B cell (primary cell): Measurements from ENCODE around the gene GLB1L3. TPM values are rescaled to one million over a fixed set of nuclear protein-coding genes. Genes with fewer than 3 reads are reported as not detected.

Source experiments
- ATAC-seq: fragments of 200-7000 bp; cut with Tn5 transposase; one replicate; pipeline ENCODE4 v1.10.0; 2021; ENCODE audit warnings: low read depth, mild to moderate bottlenecking, moderate number of reproducible peaks, moderate library complexity
- CTCF ChIA-PET: fragments of 350-600 bp; sonication (Branson Sonifier 250); formaldehyde crosslinking; loops from one replicate; lab custom pipeline; 2021; ENCODE audit warnings: antibody characterized with exemption, inconsistent platforms; lab: Charles Lee
- POLR2A ChIA-PET: fragments of 350-600 bp; sonication (Branson Sonifier 250); formaldehyde crosslinking; loops from one replicate; lab custom pipeline; 2021; ENCODE audit warnings: antibody characterized with exemption; lab: Charles Lee
- DNase-seq: peaks from one replicate; pipeline ENCODE4 v3.0.0; 2013
- H2AFZ ChIP-seq: 2 replicates; pipeline ENCODE4 v1.6.1; 2012; ENCODE audit warnings: mild to moderate bottlenecking, low read depth, low read length; ENCODE audit not compliant: insufficient read depth, poor library complexity, severe bottlenecking
- H3K27ac ChIP-seq, 2 donors: 1 replicate in 1 of 2; 2 replicates in 1 of 2; pipeline ENCODE4 v1.5.1; 2012 to 2013; ENCODE audit warnings: low read length in 2 of 2, mild to moderate bottlenecking in 2 of 2, moderate library complexity in 1 of 2
- H3K27me3 ChIP-seq, 4 experiments: fragments of 200-600 bp in 1 of 4; sonication (generic) in 1 of 4; replicated peaks in 1 of 4; 1 replicate in 2 of 4; 2 replicates in 2 of 4; pipeline versions ENCODE4 v1.6.1 to v1.7.0; 2013 to 2016; ENCODE audit warnings: low read length in 3 of 4, mild to moderate bottlenecking in 2 of 4, mixed read lengths in 1 of 4, moderate library complexity in 1 of 4; ENCODE audit not compliant: insufficient read depth in 4 of 4, control insufficient read depth in 3 of 4; ENCODE audit errors: control extremely low read depth in 1 of 4
- H3K36me3 ChIP-seq, 2 experiments: replicated peaks in 1 of 2; 1 replicate in 1 of 2; 2 replicates in 1 of 2; pipeline versions ENCODE4 v1.6.1 to v1.7.1; 2013; ENCODE audit warnings: low read length in 1 of 2; ENCODE audit not compliant: insufficient read depth in 2 of 2, control insufficient read depth in 1 of 2; ENCODE audit errors: control extremely low read depth in 1 of 2, extremely low read depth in 1 of 2
- H3K4me1 ChIP-seq, 2 donors: fragments of 200-600 bp in 1 of 2; sonication (generic) in 1 of 2; 1 replicate in 1 of 2; 2 replicates in 1 of 2; pipeline versions ENCODE4 v1.5.1 to v1.6.1; 2013 to 2017; ENCODE audit warnings: low read length in 2 of 2; ENCODE audit not compliant: control insufficient read depth in 2 of 2, insufficient read depth in 2 of 2
- H3K4me2 ChIP-seq: replicated peaks from 2 replicates; pipeline ENCODE3; 2012; ENCODE audit warnings: mild to moderate bottlenecking, low read depth, low read length; ENCODE audit not compliant: poor library complexity, severe bottlenecking
- H3K4me3 ChIP-seq, 5 experiments: fragments of 200-600 bp in 1 of 5; sonication (generic) in 1 of 5; 1 replicate in 3 of 5; 2 replicates in 2 of 5; pipeline versions ENCODE4 v1.5.1 to v1.7.0; 2011 to 2016; ENCODE audit warnings: low read length in 4 of 5, mild to moderate bottlenecking in 4 of 5, low read depth in 2 of 5, control low read depth in 1 of 5, moderate library complexity in 1 of 5; ENCODE audit not compliant: insufficient read depth in 1 of 5; ENCODE audit errors: control extremely low read depth in 1 of 5, extremely low read depth in 1 of 5
- H3K79me2 ChIP-seq: fragments of 200-600 bp; sonication (generic); one replicate; pipeline ENCODE4 v1.6.0; 2016; ENCODE audit warnings: low read length; ENCODE audit not compliant: control insufficient read depth, insufficient read depth
- H3K9ac ChIP-seq: fragments of 200-600 bp; sonication (generic); 2 replicates; pipeline ENCODE4 v1.6.1; 2017; ENCODE audit warnings: mild to moderate bottlenecking, low read length, moderate library complexity
- H3K9me3 ChIP-seq, 3 donors: one replicate each; pipeline versions ENCODE4 v1.6.1 to v1.7.1; 2013; ENCODE audit warnings: low read length in 2 of 3; ENCODE audit not compliant: control insufficient read depth in 2 of 3, insufficient read depth in 1 of 3; ENCODE audit errors: control extremely low read depth in 1 of 3
- H4K20me1 ChIP-seq: 2 replicates; pipeline ENCODE4 v1.6.0; 2012; ENCODE audit warnings: mild to moderate bottlenecking, low read length; ENCODE audit not compliant: insufficient read depth, control insufficient read depth, poor library complexity, severe bottlenecking
- H3K27ac Mint-ChIP-seq: one replicate; pipeline ENCODE4 v1.8.0; 2021; ENCODE audit warnings: mixed read lengths
- H3K27me3 Mint-ChIP-seq: one replicate; pipeline ENCODE4 v1.8.0; 2021; ENCODE audit warnings: mixed read lengths
- H3K4me1 Mint-ChIP-seq: one replicate; pipeline ENCODE4 v1.8.0; 2021; ENCODE audit warnings: mixed read lengths
- H3K4me3 Mint-ChIP-seq: one replicate; pipeline ENCODE4 v1.8.0; 2021; ENCODE audit warnings: mixed read lengths
- H3K9me3 Mint-ChIP-seq: one replicate; pipeline ENCODE4 v1.8.0; 2022; ENCODE audit warnings: mixed read lengths; ENCODE audit not compliant: insufficient read depth
- CTCF ChIP-seq: fragments of 200-600 bp; IDR thresholded peaks from one replicate; pipeline ENCODE4 v1.8.0; 2022; ENCODE audit warnings: antibody characterized with exemption, mild to moderate bottlenecking
- EZH2 ChIP-seq: IDR thresholded peaks from 2 replicates; pipeline ENCODE4 v1.6.1; 2012; ENCODE audit warnings: borderline replicate concordance, low read depth, mild to moderate bottlenecking, moderate library complexity, low read length; ENCODE audit not compliant: insufficient read depth, poor library complexity, severe bottlenecking
- WGBS: methylation state at CpG from one replicate; pipeline ENCODE4 v1.1.5; 2013; ENCODE audit warnings: missing lambda C conversion rate; ENCODE audit not compliant: insufficient coverage; 5-methylcytosine and 5-hydroxymethylcytosine counted together
- intact Hi-C: fragments of 100-400 bp; cut with micrococcal nuclease; formaldehyde crosslinking; loops from one replicate; pipeline ENCODE4 v1.10.0; 2022
- polyA plus RNA-seq: library from polyadenylated mRNA; depleted of rRNA; stranded (reverse); fragments of >200 nt; gene quantifications from 2 replicates; pipeline ENCODE4 v1.2.3, GENCODE V29; 2012
- total RNA-seq, 2 donors: library from RNA; stranded (reverse); fragments of 120-200 nt in 1 of 2; gene quantifications; 1 replicate in 1 of 2; 2 replicates in 1 of 2; pipeline versions ENCODE4 v1.2.3 to v1.2.4, GENCODE V29; 2013 to 2022

The GLB1L3 gene
- total and polyA plus RNA-seq, 2 donors (not counting 1 experiment from before 2014, with no cell fraction given): not detected

GRCh38 chr11:134366254-134366653, 90.1 kb downstream of the GLB1L3 start:
- H2AFZ ChIP-seq: no peak overlapping the region
- H3K79me2 ChIP-seq: no peaks in the 10 kb centered on the region
- no peaks in the 10 kb centered on the region for H3K4me1 ChIP-seq
- Mint-ChIP-seq H3K9me3 (no peaks in the 10 kb centered on the region), H3K27ac (no peak overlapping the region), H3K27me3 (peaks cover 9% of the 10 kb centered on the region), H3K4me1 (no peaks in the 10 kb centered on the region), H3K4me3 (no peak overlapping the region)
- POLR2A ChIA-PET: no interaction called here
- H3K36me3 ChIP-seq: no peaks in the 10 kb centered on the region
- no peaks in the 10 kb centered on the region for H4K20me1 ChIP-seq
- no peak overlapping the region for H3K9ac ChIP-seq
- TF ChIP-seq EZH2 (no peak), CTCF (no peak)
- DNase-seq: no peak
- H3K9me3 ChIP-seq: peaks cover 0 to 16% (median 0%) of the 10 kb centered on the region in 3 donors
- H3K27me3 ChIP-seq: no peaks in the 10 kb centered on the region
- H3K27ac ChIP-seq: no peak overlapping the region
- 96% methylated on average over 5 of the region's 7 CpGs for WGBS
- intact Hi-C loops: no loop called here
- no peak overlapping the region for H3K4me2 ChIP-seq
- ATAC-seq: no peak
- H3K4me3 ChIP-seq: no peak overlapping the region
- CTCF ChIA-PET: interaction anchor here (1.1 kb wide), 1 partner anchor 11 kb away, joined by 4 read pairs; no protein-coding TSS in a partner anchor

GRCh38 chr11:134367781-134368180, 91.6 kb downstream of the GLB1L3 start:
- intact Hi-C loops: no loop called here
- H3K27me3 ChIP-seq: no peaks in the 10 kb centered on the region
- no peaks in the 10 kb centered on the region for H3K9me3 Mint-ChIP-seq

More at GRCh38 chr11:134367781-134368180, 91.6 kb downstream of the GLB1L3 start:
- Mint-ChIP-seq H3K27ac (no peak overlapping the region), H3K4me3 (no peak overlapping the region), H3K4me1 (no peaks in the 10 kb centered on the region), H3K27me3 (no peaks in the 10 kb centered on the region)
- 95% methylated on average over 8 of the region's 18 CpGs for WGBS
- Histone ChIP-seq H3K4me2 (no peak overlapping the region), H3K36me3 (no peaks in the 10 kb centered on the region), H4K20me1 (no peaks in the 10 kb centered on the region), H3K4me1 (no peaks in the 10 kb centered on the region), H3K27ac (no peak overlapping the region), H2AFZ (no peak overlapping the region), H3K79me2 (no peaks in the 10 kb centered on the region), H3K9me3 (peaks cover 0 to 8% (median 0%) of the 10 kb centered on the region in 3 donors), H3K4me3 (no peak overlapping the region), H3K9ac (no peak overlapping the region)
- DNase-seq: no peak
- no peak for ATAC-seq
- CTCF ChIA-PET: no interaction called here
- TF ChIP-seq CTCF (no peak), EZH2 (no peak)
- POLR2A ChIA-PET: no interaction called here

Other genes starting within 250 kb of the GLB1L3 start
- 28.0 and 29.6 TPM in 2 replicates for gene JAM3, start 207.3 kb upstream of the GLB1L3 start, total RNA-seq
- 13.5 and 23.2 TPM in 2 replicates for gene JAM3, start 207.3 kb upstream of the GLB1L3 start, polyA plus RNA-seq
- gene NCAPD3, start 52.4 kb upstream of the GLB1L3 start, total RNA-seq: 32.2 and 34.2 TPM in 2 replicates
- gene NCAPD3, start 52.4 kb upstream of the GLB1L3 start, polyA plus RNA-seq: 12.9 and 15.5 TPM in 2 replicates
- gene VPS26B, start 51.7 kb upstream of the GLB1L3 start, total RNA-seq: 35.3 and 38.5 TPM in 2 replicates
- 13.6 and 14.7 TPM in 2 replicates for gene VPS26B, start 51.7 kb upstream of the GLB1L3 start, polyA plus RNA-seq
- 35.7 and 38.4 TPM in 2 replicates for gene THYN1, start 23.0 kb upstream of the GLB1L3 start, total RNA-seq
- gene THYN1, start 23.0 kb upstream of the GLB1L3 start, polyA plus RNA-seq: 30.1 and 36.3 TPM in 2 replicates
- 33.6 and 35.6 TPM in 2 replicates for gene ACAD8, start 22.8 kb upstream of the GLB1L3 start, total RNA-seq
- gene ACAD8, start 22.8 kb upstream of the GLB1L3 start, polyA plus RNA-seq: 26.5 and 37.9 TPM in 2 replicates
- gene GLB1L2, start 55.6 kb downstream of the GLB1L3 start, total RNA-seq: 0.36 and 0.44 TPM in 2 replicates
- 0.27 and 0.31 TPM in 2 replicates for gene GLB1L2, start 55.6 kb downstream of the GLB1L3 start, polyA plus RNA-seq
- not detected in 2 replicates for gene B3GAT1, start 135.9 kb downstream of the GLB1L3 start, total RNA-seq
- 0.06 and 0.14 TPM in 2 replicates for gene B3GAT1, start 135.9 kb downstream of the GLB1L3 start, polyA plus RNA-seq